Neural cell (in vitro differentiated cells): ENCODE results near the gene B4GALNT4. TPM values are rescaled to one million over a fixed set of nuclear protein-coding genes. Genes with fewer than 3 reads are reported as not detected.
"Not testable (repeated sequence)": the region's sequence is repeated elsewhere in the genome, so short reads cannot be mapped to it uniquely, and the experiment has no call there.

Experiments used
- H2AFZ ChIP-seq: fragments of 200-600, 300-800 bp; sonication (generic), shearing (Covaris generic); 2 replicates; pipeline ENCODE4 v1.6.0; 2014; ENCODE audit warnings: low read depth, mild to moderate bottlenecking, antibody characterized with exemption, low read length, moderate library complexity
- H3F3A ChIP-seq: fragments of 200-600 bp; shearing (Covaris generic); 2 replicates; pipeline ENCODE4 v1.6.1; 2016; ENCODE audit warnings: mild to moderate bottlenecking, moderate library complexity, mixed read lengths, antibody characterized with exemption, low read length; ENCODE audit not compliant: insufficient read depth, poor library complexity, severe bottlenecking
- H3K27ac ChIP-seq: fragments of 200-600, 300-800 bp; sonication (generic), shearing (Covaris generic); 2 replicates; pipeline ENCODE4 v1.5.1; 2014; ENCODE audit warnings: mild to moderate bottlenecking, low read length, moderate library complexity
- H3K27me3 ChIP-seq: fragments of 300-800, 200-600 bp; sonication (generic), shearing (Covaris generic); 2 replicates; pipeline ENCODE4 v1.6.0; 2014; ENCODE audit warnings: mild to moderate bottlenecking, low read depth, low read length, moderate library complexity; ENCODE audit not compliant: insufficient read depth
- H3K36me3 ChIP-seq: fragments of 300-800, 200-600 bp; sonication (generic), shearing (Covaris generic); 2 replicates; pipeline ENCODE4 v1.5.1; 2014; ENCODE audit warnings: mild to moderate bottlenecking, antibody characterized with exemption, low read length, moderate library complexity; ENCODE audit not compliant: insufficient read depth
- H3K4me2 ChIP-seq: fragments of 300-800, 200-600 bp; sonication (generic), shearing (Covaris generic); 2 replicates; pipeline ENCODE4 v1.6.0; 2014; ENCODE audit warnings: mild to moderate bottlenecking, low read length
- H3K4me3 ChIP-seq: fragments of 300-800, 200-600 bp; sonication (generic), shearing (Covaris generic); 2 replicates; pipeline ENCODE4 v1.5.1; 2014; ENCODE audit warnings: mild to moderate bottlenecking, low read length, moderate library complexity
- H3K79me2 ChIP-seq: fragments of 200-600 bp; shearing (Covaris generic); replicated peaks from 2 replicates; pipeline ENCODE4 v1.6.0; 2014; ENCODE audit warnings: mild to moderate bottlenecking, low read length, moderate library complexity; ENCODE audit not compliant: insufficient read depth
- H3K9ac ChIP-seq: fragments of 300-800, 200-600 bp; sonication (generic), shearing (Covaris generic); 2 replicates; pipeline ENCODE4 v1.6.1; 2016; ENCODE audit warnings: mild to moderate bottlenecking, low read length, mixed read lengths
- H3K9me2 ChIP-seq: fragments of 200-600 bp; shearing (Covaris generic); 2 replicates; pipeline ENCODE4 v1.6.1; 2016; ENCODE audit warnings: mild to moderate bottlenecking, low read length, mixed read lengths; ENCODE audit not compliant: insufficient read depth
- H3K9me3 ChIP-seq: fragments of 200-600, 300-800 bp; sonication (generic), shearing (Covaris generic); 2 replicates; pipeline ENCODE4 v1.6.1; 2016; ENCODE audit warnings: mild to moderate bottlenecking, mixed run types, low read length, moderate library complexity, mixed read lengths
- H4K20me1 ChIP-seq: fragments of 200-600 bp; shearing (Covaris generic); 2 replicates; pipeline ENCODE4 v1.6.1; 2016; ENCODE audit warnings: mild to moderate bottlenecking, mixed run types; ENCODE audit not compliant: insufficient read depth
- CTCF ChIP-seq: fragments of 450-650 bp; IDR thresholded peaks from 2 replicates; pipeline ENCODE4 v1.5.1; 2014; ENCODE audit warnings: antibody characterized with exemption, mild to moderate bottlenecking, moderate library complexity; ENCODE audit not compliant: poor library complexity, severe bottlenecking
- EP300 ChIP-seq: fragments of 450-650 bp; conservative IDR thresholded peaks from 2 replicates; pipeline ENCODE4 v1.6.1; 2014; ENCODE audit warnings: antibody characterized with exemption, mild to moderate bottlenecking, moderate library complexity; ENCODE audit not compliant: poor library complexity, severe bottlenecking
- EZH2 ChIP-seq: fragments of 200-600, 300-800 bp; shearing (Covaris generic), sonication (generic); IDR thresholded peaks from 2 replicates; pipeline ENCODE4 v1.6.1; 2014; ENCODE audit warnings: antibody characterized with exemption, low read length, borderline replicate concordance, mild to moderate bottlenecking; ENCODE audit not compliant: insufficient read depth, poor library complexity, severe bottlenecking
- MXI1 ChIP-seq: fragments of 450-650 bp; conservative IDR thresholded peaks from 2 replicates; pipeline ENCODE4 v1.6.1; 2014; ENCODE audit warnings: antibody characterized with exemption, mild to moderate bottlenecking; ENCODE audit not compliant: poor library complexity, severe bottlenecking
- POLR2AphosphoS5 ChIP-seq: IDR thresholded peaks from 2 replicates; pipeline ENCODE4 v1.6.1; 2012
- RAD21 ChIP-seq: fragments of 450-650 bp; conservative IDR thresholded peaks from 2 replicates; pipeline ENCODE4 v1.6.1; 2014; ENCODE audit warnings: antibody characterized with exemption, mild to moderate bottlenecking, moderate library complexity
- REST ChIP-seq: IDR thresholded peaks from 2 replicates; pipeline ENCODE4 v1.6.1; 2012; ENCODE audit warnings: borderline replicate concordance
- SMC3 ChIP-seq: fragments of 450-650 bp; conservative IDR thresholded peaks from 2 replicates; pipeline ENCODE4 v1.6.1; 2014; ENCODE audit warnings: antibody characterized with exemption, mild to moderate bottlenecking, moderate library complexity; ENCODE audit not compliant: poor library complexity
- TAF1 ChIP-seq: IDR thresholded peaks from 2 replicates; pipeline ENCODE4 v1.6.1; 2012; ENCODE audit warnings: low read depth
- polyA plus RNA-seq: library from polyadenylated mRNA; depleted of rRNA; stranded (reverse); fragments of >200 nt; gene quantifications from 2 replicates; pipeline ENCODE4 v1.2.3, GENCODE V29; 2014

The B4GALNT4 gene
- polyA plus RNA-seq, 1 donor from 2014 or later = 440 TPM

GRCh38 chr11:387193-387793, 18.0 kb downstream of the B4GALNT4 start:
- TF ChIP-seq MXI1 (no peak), EZH2 (no peak), TAF1 (no peak), SMC3 (no peak), EP300 (no peak), RAD21 (no peak), POLR2AphosphoS5 (no peak)
- H3K4me3 ChIP-seq = no peak overlapping the region

GRCh38 chr11:389369-389768, 20.1 kb downstream of the B4GALNT4 start:
- not testable (repeated sequence) for H3K9ac ChIP-seq, H2AFZ ChIP-seq, H3K9me2 ChIP-seq, H4K20me1 ChIP-seq, H3K9me3 ChIP-seq, H3K4me2 ChIP-seq, H3K36me3 ChIP-seq, H3K27ac ChIP-seq, H3K27me3 ChIP-seq, H3K4me3 ChIP-seq, H3K79me2 ChIP-seq, H3F3A ChIP-seq

More at GRCh38 chr11:387193-387793, 18.0 kb downstream of the B4GALNT4 start:
- H3K27me3 ChIP-seq = no peaks in the 10 kb centered on the region
- no peaks in the 10 kb centered on the region for H3K9me2 ChIP-seq
- no peaks in the 10 kb centered on the region for H3K36me3 ChIP-seq
- H2AFZ ChIP-seq = no peak overlapping the region
- H3K27ac ChIP-seq = no peak overlapping the region
- H4K20me1 ChIP-seq = no peaks in the 10 kb centered on the region
- H3F3A ChIP-seq = no peaks in the 10 kb centered on the region
- no peaks in the 10 kb centered on the region for H3K79me2 ChIP-seq
- no peak overlapping the region for H3K4me2 ChIP-seq
- peaks cover 2% of the 10 kb centered on the region for H3K9me3 ChIP-seq
- no peak overlapping the region for H3K9ac ChIP-seq

GRCh38 chr11:390175-390574, 20.9 kb downstream of the B4GALNT4 start:
- Histone ChIP-seq H2AFZ (no peak overlapping the region), H3K9me3 (peaks cover 2% of the 10 kb centered on the region), H3K36me3 (no peaks in the 10 kb centered on the region), H3K9ac (no peak overlapping the region), H3K27me3 (no peaks in the 10 kb centered on the region), H3K79me2 (no peaks in the 10 kb centered on the region), H3F3A (no peaks in the 10 kb centered on the region), H4K20me1 (no peaks in the 10 kb centered on the region), H3K4me2 (no peak overlapping the region), H3K27ac (no peak overlapping the region), H3K9me2 (no peaks in the 10 kb centered on the region), H3K4me3 (no peak overlapping the region)
- no peak for TF ChIP-seq CTCF
- no peak for TF ChIP-seq SMC3
- no peak for TF ChIP-seq TAF1
- TF ChIP-seq EZH2 = no peak
- no peak for TF ChIP-seq RAD21
- TF ChIP-seq POLR2AphosphoS5 = no peak
- no peak for TF ChIP-seq REST
- no peak for TF ChIP-seq EP300
- TF ChIP-seq MXI1 = no peak
